ENCODE measurements around the gene GNB5. TPM values are rescaled to one million over a fixed set of nuclear protein-coding genes. Genes with fewer than 3 reads are reported as not detected.

Gene GNB5
- total RNA-seq, 1 experiment from 2014 or later: 48.8 TPM

DNA sequence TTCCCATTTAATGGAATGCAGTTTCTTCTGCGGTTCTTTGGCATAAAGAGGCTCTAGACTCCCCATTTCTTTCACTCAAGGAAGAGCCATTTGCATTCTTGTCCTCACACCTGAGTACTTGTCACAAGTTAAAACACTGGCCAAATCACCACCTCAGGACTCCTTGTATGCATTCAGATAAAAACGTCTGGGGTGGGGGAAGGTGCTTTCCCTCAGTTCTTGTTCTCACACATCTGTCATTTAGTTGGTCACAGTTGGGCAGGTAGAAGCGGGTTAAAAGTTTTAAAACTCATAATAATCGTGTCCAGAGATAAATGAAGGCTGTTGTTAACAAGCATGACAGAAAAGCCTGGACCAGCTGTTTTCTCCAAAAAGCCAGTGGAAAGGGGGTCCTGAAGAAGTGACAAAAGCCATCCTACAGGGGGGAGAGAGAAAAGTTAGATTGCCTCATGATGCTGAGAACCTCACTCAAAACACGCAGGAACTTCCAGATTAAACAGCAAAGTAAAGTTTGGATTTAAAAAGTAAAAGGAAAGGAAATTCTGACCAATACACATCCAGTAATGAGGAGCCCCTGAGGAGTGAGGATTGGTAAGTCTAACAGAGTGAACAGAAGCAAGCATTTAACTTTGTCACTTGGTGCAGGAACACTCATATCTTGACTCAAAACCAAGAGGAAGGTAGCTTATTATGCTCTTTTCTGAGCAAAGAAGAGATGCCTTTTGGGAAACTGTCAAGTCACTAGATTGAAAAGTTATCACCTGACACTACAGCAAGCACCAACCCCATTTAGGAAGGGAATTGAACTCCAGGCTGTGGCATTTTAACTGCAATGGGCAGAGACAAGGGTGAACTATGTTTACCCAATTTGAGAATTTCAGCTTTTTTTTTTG lies 81.4 kb downstream of the GNB5 start:
- no peaks in the 10 kb centered on the region for H3K9me3 Mint-ChIP-seq (ENCODE audit: low read depth, unreplicated experiment)
- no peak overlapping the region for H3K27ac Mint-ChIP-seq (ENCODE audit: unreplicated experiment)
- no peaks in the 10 kb centered on the region for H3K27me3 Mint-ChIP-seq (ENCODE audit: unreplicated experiment)
- CTCF ChIA-PET: interaction anchor here (0.6 kb wide), 1 partner anchor 61 kb away, joined by 3 read pairs; no protein-coding TSS in a partner anchor
- TF ChIP-seq, protein P1, sequence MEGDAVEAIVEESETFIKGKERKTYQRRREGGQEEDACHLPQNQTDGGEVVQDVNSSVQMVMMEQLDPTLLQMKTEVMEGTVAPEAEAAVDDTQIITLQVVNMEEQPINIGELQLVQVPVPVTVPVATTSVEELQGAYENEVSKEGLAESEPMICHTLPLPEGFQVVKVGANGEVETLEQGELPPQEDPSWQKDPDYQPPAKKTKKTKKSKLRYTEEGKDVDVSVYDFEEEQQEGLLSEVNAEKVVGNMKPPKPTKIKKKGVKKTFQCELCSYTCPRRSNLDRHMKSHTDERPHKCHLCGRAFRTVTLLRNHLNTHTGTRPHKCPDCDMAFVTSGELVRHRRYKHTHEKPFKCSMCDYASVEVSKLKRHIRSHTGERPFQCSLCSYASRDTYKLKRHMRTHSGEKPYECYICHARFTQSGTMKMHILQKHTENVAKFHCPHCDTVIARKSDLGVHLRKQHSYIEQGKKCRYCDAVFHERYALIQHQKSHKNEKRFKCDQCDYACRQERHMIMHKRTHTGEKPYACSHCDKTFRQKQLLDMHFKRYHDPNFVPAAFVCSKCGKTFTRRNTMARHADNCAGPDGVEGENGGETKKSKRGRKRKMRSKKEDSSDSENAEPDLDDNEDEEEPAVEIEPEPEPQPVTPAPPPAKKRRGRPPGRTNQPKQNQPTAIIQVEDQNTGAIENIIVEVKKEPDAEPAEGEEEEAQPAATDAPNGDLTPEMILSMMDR (IDR thresholded peaks at IDR 0.05; ENCODE audit: unreplicated experiment): no peak
- intact Hi-C loops (cut with micrococcal nuclease; ENCODE audit: unreplicated experiment): no loop called here
- peaks cover 4% of the 10 kb centered on the region for H3K36me3 Mint-ChIP-seq (ENCODE audit: insufficient read depth, unreplicated experiment)
- H3K4me1 Mint-ChIP-seq (ENCODE audit: low read depth, unreplicated experiment): no peaks in the 10 kb centered on the region
- DNase-seq: no peak
- no TSS peak for BruUV-seq (replicated peaks)
- H3K4me3 Mint-ChIP-seq (ENCODE audit: low read depth, unreplicated experiment): no peak overlapping the region

DNA sequence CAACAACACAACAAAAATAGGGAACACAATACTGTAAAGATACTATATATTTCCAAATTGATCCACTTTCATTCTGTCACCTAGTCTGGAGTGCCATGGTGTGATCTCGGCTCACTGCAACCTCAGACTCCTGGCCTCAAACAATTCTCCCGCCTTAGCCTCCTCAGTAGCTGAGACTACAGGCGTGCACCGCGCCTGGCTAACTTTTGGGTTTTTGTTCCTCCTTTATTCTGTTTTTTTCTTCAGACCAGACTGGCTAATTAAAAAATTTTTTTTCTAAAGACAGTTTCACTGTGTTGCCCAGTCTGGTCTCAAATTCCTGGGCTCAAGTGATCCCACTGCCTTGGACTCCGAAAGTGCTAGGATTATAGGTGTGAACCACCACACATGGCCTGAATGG lies 84.0 kb downstream of the GNB5 start:
- intact Hi-C loops (cut with micrococcal nuclease; ENCODE audit: unreplicated experiment): no loop called here
- CTCF ChIA-PET: no interaction called here

DNA sequence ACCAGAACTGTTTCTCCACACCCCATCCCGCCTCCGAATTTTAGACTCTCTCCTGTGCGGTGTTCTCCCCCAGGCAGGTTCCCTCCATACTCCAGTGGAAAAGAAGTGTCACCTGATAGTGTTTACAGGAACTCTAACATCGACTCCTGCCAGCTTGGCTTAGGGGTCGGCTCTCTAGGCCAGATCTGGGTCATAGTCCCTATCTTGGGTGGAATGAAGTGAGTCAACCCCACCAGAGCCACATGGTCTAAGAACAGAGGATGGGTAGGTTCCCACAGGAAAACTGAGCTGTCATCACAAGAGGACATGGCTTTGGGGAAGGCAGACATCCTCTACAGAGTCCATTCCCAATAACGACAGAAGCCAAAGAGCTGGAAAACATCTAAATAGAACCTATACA lies 84.6 kb downstream of the GNB5 start:
- intact Hi-C loops (cut with micrococcal nuclease; ENCODE audit: unreplicated experiment): no loop called here
- no peaks in the 10 kb centered on the region for H3K36me3 Mint-ChIP-seq (ENCODE audit: insufficient read depth, unreplicated experiment)
- H3K27me3 Mint-ChIP-seq (ENCODE audit: unreplicated experiment): no peaks in the 10 kb centered on the region
- CTCF ChIA-PET: no interaction called here
- TF ChIP-seq, protein P1 (IDR thresholded peaks at IDR 0.05; ENCODE audit: unreplicated experiment): no peak
- no peak overlapping the region for H3K4me3 Mint-ChIP-seq (ENCODE audit: low read depth, unreplicated experiment)
- DNase-seq: no peak
- BruUV-seq (replicated peaks): no TSS peak
- no peaks in the 10 kb centered on the region for H3K9me3 Mint-ChIP-seq (ENCODE audit: low read depth, unreplicated experiment)
- H3K4me1 Mint-ChIP-seq (ENCODE audit: low read depth, unreplicated experiment): peaks cover 10% of the 10 kb centered on the region
- no peak overlapping the region for H3K27ac Mint-ChIP-seq (ENCODE audit: unreplicated experiment)

More for the DNA sequence above, 84.0 kb downstream of the GNB5 start:
- no peak overlapping the region for H3K4me3 Mint-ChIP-seq (ENCODE audit: low read depth, unreplicated experiment)
- H3K27ac Mint-ChIP-seq (ENCODE audit: unreplicated experiment): no peak overlapping the region
- H3K4me1 Mint-ChIP-seq (ENCODE audit: low read depth, unreplicated experiment): peaks cover 10% of the 10 kb centered on the region
- H3K9me3 Mint-ChIP-seq (ENCODE audit: low read depth, unreplicated experiment): no peaks in the 10 kb centered on the region
- TF ChIP-seq, protein P1 (IDR thresholded peaks at IDR 0.05; ENCODE audit: unreplicated experiment): no peak
- peaks cover 2% of the 10 kb centered on the region for H3K36me3 Mint-ChIP-seq (ENCODE audit: insufficient read depth, unreplicated experiment)
- DNase-seq: no peak
- no peaks in the 10 kb centered on the region for H3K27me3 Mint-ChIP-seq (ENCODE audit: unreplicated experiment)
- BruUV-seq (replicated peaks): no TSS peak

DNA sequence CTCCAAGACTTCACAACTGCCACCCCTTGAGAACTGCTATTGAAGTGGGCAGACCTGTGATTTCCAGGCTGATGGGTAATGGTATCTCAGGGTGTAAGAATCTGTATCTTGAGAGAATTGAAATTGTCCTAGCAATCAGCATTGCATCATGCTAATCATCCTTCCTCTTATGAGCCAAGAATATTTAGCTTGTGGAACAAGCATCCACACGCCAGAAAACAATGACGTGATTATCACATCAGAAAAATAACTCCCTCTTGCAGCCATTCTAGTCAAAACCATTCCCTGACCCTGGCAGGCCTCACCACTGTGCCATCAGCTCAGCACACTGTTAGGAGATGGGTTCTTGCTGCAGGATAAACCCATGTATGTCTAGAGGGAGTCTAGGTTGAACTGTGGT lies 85.3 kb downstream of the GNB5 start:
- no peaks in the 10 kb centered on the region for H3K36me3 Mint-ChIP-seq (ENCODE audit: insufficient read depth, unreplicated experiment)
- TF ChIP-seq, protein P1 (IDR thresholded peaks at IDR 0.05; ENCODE audit: unreplicated experiment): no peak
- no peak for DNase-seq
- no peaks in the 10 kb centered on the region for H3K9me3 Mint-ChIP-seq (ENCODE audit: low read depth, unreplicated experiment)
- no TSS peak for BruUV-seq (replicated peaks)
- CTCF ChIA-PET: interaction anchor here (0.7 kb wide), 1 partner anchor 74 kb away, joined by 3 read pairs; no protein-coding TSS in a partner anchor
- H3K27me3 Mint-ChIP-seq (ENCODE audit: unreplicated experiment): no peaks in the 10 kb centered on the region
- peaks cover 10% of the 10 kb centered on the region for H3K4me1 Mint-ChIP-seq (ENCODE audit: low read depth, unreplicated experiment)
- intact Hi-C loops (cut with micrococcal nuclease; ENCODE audit: unreplicated experiment): no loop called here
- H3K4me3 Mint-ChIP-seq (ENCODE audit: low read depth, unreplicated experiment): no peak overlapping the region
- no peak overlapping the region for H3K27ac Mint-ChIP-seq (ENCODE audit: unreplicated experiment)

All from Calu3 (cell line).